ENCODE measurements around the gene BPIFB3.

GRCh38 chr20:33120934-33121333, 67.2 kb downstream of the BPIFB3 start:
- TF ChIP-seq CTCF (IDR thresholded peaks at IDR 0.05) (no peak), POLR2A (IDR thresholded peaks at IDR 0.05; ENCODE audit: low read depth) (no peak), EP300 (IDR thresholded peaks at IDR 0.05) (no peak)
